ENCODE measurements around the gene USH2A.

GRCh38 chr1:216207154-216207553 is 216.1 kb downstream of the USH2A start:
- no peak for TF ChIP-seq POLR2A (IDR thresholded peaks at IDR 0.05; ENCODE audit: low read length)
- TF ChIP-seq GATA1 (IDR thresholded peaks at IDR 0.05; ENCODE audit: low read depth, low read length): no peak
